Activated CD8-positive, alpha-beta memory T cell treated with anti-CD3 and anti-CD28 coated beads, Interleukin-2, amount 50 U/mL, for 4 hours (primary cell): ENCODE measurements around the gene XPR1.

Experiments used
- DNase-seq: peaks from one replicate; pipeline ENCODE4 v3.0.0-alpha.2; 2020

The XPR1 gene

DNA sequence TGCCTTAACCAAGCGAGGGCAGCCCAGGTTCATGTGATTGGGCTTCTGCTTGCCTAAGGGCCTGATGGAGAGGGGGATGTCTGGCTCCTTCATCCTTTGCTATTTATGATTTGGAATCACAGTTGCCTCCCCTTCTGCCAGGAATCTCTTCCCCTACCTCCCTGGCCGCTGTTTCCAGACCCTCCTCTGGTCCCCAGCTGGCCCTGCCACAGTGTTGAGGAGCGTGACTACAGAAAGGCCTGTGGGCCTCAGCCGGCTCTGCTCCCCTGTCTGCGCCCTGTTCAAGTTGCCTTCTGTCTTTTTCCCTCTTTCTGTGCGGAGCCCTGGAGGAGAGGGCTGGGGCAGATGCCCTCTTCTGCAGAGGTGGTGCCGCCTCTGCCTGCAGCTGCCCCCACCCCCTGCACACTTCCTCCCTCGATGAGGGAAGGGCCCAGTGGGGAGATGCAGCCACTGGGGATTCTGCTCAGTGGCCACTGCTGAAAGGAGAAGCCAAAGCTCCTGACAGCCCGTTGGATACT, 287.4 kb downstream of the XPR1 start:
- no peak for DNase-seq

DNA sequence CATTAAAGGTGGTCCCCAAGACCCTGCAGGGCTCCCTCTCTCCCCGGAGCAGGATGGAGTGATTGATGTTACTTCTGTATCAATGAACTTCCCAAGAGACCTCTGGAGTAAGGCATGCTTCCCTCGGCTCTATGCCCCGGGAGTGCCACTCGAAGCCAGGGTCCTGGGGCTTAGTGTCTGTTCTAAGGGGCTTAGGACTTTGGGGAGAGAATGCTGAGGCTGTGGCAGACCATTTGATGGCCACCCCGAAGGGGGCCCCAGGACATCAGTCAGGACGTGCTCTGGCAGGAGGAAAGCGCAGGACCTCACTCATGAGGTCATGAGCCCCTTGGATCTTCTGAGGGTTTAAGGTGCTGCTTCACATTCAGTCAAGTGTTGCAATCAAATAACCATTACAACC, 288.4 kb downstream of the XPR1 start:
- no peak for DNase-seq

DNA sequence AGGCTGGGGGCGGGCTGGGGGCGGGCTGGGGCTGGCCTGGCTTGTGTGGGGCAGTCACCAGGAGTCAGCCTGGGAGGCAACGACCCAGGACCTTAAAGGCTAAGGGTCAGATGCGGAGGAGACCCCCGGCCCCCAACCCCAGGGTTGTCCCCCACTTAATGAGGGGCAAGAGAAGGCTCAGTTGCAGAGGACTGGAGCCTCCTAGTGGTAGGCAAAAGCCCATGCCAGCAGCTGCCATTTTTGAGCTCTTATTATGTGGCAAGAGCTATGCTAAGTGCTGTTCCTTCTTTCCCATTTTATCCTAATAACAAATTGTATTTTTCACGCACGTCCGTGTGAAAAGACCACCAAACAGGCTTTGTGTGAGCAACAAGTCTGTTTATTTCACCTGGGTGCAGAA, 288.9 kb downstream of the XPR1 start:
- no peak for DNase-seq

DNA sequence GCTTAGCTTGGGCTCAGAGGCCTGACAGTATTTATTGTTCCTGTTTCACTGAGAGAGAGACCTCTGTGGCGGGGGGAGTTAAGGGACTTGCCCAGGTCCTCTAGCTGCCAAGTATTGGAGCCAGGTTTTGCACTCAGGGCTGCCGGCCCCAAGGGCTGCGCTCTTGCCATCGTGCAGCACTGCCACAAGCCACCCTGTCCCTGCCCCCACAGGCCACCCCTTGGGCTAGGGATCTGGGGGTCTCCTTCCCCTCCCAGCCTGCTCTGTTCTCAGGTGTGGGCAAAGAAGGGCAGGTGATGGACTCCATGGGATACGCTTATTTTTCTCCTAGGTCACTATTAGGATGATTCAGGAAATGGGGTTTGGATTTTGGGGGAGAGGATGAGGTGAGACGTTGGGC, 289.6 kb downstream of the XPR1 start:
- no peak for DNase-seq

DNA sequence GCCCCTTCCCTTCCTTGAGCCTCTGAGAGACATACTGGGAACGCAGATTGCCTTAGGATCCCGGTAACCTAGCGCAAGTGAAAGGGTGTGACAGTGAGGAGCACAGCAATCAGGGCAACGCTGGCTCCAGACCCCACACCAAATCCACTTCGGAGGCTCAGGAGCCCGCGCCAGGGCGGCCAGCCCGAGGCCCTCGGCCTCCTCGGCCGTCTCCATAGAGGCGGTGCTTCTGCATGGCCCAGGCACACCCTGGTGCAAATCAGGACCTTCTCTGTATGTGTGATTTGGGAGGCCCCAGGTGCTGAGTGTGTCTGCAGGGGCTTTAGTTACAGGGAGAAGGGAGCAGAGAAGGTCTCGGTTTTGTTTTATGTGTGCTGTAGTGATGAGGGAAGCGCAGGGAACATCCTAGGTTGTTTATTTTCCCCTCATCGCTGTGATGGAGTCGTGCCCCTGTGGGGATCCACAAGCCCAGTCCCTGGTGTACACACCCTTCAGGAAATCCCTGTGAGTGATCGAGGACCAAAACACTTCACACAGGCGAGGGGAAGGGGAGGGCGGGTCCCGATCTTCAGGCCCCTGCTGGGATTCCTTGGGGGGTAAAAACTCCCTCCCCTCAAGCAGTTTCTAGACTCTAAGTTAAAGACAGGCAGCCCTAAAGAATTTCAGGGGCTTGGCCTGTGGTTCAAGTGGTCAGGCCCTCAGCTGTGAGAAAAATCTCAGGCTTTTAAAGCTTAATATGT, 290.2 kb downstream of the XPR1 start:
- DNase-seq = no peak

DNA sequence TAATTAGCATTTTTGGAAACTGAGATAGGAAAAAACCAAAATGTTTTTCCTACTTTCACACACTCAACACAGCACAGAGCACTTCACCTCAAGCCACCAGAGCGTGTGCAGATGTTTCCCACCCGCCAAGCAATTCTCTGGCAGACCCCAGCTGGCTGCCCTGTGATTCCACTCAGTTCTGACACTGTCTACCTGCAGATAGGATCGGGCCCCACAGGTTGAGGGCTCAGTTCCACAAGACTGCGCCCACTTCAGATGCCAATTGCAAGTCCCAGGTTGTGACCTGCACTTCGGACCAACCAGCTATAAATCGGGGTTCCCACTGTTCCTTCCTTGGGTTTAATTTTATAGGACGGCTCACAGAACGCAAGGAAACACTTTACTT, 290.8 kb downstream of the XPR1 start:
- DNase-seq = no peak

DNA sequence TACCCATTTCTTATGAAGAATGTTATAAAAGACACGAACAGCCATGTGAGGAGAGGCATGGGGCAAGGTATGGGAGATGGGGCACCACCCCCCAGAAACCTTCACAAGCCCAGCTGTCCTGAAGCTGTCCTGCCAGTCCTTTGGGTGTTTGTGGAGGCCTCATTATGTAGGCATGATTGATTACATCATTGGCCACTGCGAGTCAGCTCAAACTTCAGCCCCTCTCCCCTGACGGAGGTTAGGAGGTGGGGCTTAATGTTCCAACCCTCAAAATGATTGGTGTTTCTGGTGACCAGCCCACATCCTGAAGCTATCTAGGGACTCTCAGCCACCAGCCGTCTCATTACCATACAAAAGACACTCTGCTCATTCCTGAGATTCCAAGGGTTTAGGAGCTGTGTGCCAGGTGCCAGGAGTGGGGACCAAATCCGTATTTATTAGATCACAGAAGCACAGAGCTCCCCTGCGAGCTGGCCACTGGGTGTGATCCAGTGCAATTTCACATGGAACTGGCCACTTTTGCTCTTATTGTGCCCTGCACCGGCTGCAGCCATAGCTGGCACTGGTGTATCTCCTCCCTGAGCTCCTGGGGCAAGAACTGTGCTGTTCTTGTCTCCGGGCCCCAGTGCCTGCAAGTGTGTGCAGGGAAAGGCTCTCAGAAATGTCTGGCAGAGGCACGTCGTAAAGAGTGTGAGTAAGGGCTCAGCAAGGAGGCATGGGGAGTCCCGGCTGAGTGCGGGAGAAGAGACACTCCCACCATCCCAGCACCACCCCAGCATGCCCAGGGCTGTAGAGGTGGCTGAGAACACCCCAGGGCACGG, 291.4 kb downstream of the XPR1 start:
- no peak for DNase-seq

DNA sequence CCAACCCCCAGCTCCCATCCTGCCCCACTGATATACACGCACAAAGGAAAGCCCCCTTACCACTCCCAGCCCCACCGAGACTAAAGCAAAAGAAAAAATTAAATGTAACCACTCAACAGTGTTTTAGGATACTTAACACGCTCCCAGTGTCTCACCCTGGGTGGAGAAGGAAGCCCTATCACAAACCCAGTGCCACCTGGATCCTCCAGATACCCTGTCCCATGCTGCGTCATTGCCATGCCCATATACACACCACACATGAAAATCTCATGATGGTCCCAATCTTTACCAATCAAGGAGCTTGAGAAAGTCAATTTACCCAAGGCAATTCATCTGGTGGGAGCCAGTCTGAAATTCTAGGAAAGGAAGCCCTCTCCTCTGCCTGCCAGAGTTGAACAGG, 292.1 kb downstream of the XPR1 start:
- no peak for DNase-seq

DNA sequence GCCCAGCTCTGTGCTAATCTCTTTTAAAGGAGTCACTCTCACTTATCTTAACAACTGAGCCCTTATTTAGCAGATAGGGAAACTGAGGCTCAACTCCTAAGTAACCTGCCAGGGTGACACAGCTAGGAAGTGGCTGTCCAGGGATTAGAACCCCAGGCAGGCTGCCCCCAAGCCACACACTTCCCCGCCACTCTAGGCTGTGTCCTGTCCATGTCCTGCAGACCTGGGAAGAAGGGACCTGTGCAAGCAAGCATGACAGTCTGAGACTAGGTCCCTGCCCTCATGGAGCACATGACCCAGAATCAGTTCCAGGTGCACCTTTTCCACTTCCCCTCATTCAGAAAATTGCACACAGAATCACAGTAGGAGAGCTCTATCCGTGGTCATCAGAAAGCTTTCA, 293.1 kb downstream of the XPR1 start:
- DNase-seq = no peak

DNA sequence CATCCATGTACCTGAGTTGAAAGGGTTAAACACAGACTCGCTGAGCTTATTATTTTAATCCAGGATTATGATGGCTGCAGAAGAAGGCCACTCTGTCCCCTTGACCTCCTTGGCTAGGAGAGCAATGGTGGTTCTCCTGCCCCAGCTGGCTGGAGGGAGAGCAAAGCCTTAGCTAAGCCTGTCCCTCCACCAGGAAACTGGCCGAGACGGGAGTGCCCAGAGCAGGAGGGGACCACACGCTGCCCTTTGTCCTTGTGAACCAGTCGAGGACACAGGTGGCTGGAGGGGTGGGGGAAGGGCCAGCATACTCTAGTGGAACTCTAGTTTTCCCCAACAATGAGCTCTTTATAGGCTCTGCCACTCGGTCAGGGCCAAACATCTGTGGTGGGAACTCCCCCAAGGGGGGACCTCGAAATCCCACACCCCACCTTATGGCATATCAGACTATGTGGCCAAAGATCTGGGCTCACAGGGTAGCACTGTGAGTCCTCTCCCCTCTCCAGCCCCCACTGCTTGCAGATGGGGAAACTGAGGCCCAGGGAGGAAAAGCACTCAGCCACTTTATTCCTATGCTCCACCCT, 293.7 kb downstream of the XPR1 start:
- DNase-seq = no peak

DNA sequence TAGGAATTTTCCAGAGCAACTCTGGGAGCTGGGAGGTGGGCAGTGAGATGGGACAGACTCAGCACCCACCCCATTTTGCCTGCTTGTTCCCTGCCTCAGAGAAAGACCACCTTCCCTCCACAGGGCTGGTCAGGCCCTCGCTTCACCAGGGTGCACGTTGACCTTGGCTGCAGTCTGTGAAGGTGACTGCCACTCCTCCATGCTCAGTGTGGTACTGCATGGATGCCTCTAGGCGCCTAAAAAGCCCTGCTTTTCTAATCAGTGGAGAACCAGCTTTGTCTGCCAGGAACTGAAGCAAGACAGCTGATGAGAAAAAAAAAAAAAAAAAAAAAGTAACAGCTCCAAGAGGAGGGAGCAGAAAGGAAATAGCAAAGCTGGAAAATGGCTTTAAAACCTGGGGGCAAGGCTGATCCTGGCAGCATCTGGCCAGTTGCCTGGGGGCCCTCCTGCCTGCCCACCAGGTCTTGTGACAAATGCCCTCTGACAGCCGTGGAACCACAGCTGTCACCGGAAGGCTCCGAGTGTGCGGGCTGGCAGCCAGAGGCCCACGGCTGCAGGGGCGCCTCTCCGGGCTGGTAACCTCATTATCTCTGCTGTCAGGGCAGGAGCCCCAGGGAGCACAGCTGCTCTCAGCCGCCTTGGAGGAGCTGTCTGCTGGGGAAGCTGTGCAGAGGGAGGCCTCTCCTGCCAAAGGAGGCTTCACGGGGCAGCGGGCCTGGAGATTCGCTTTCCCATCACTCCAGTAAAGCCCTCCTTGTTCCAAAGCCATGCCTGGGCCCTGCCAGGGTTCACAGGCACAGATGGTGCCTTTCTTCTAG, 294.6 kb downstream of the XPR1 start:
- DNase-seq = no peak

DNA sequence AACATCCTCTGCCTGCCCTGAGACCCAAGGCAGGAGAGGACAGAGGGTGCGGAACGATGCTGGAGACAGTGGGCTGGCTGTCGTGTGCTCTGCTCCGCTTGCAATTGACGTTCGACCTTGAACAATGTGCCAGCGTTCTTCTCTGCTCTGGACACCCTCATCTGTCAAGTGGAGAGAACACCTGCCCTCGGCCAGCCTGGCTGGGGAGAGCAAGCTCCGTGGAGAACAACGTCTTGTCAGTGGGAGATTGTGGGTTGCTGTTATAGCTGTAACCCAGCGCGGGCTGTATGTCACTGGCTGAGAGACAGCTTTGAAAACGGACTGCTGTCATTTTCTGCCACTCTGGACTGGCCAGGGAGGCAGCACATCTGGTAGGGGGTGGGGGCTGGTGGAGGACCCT, 295.5 kb downstream of the XPR1 start:
- no peak for DNase-seq

DNA sequence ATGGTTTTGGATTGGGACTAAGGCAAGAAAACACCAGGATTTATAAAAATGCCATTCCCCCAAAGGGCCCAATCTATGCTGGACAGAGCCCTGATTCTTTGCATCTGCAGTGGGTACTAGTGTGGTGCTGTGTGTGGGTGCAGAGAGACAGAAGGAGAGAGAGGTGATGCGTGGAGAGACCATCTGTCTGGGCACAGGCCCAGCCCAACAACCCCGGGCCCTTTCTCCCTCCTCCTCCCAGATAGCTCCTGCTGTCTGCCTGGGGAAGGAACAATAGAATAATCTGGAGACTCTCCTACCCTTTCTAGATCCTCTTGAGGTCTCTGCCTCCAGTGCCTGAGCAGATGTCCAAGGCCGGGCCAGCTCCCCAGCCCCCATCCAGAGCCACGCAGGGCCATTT, 296.0 kb downstream of the XPR1 start:
- DNase-seq = no peak

DNA sequence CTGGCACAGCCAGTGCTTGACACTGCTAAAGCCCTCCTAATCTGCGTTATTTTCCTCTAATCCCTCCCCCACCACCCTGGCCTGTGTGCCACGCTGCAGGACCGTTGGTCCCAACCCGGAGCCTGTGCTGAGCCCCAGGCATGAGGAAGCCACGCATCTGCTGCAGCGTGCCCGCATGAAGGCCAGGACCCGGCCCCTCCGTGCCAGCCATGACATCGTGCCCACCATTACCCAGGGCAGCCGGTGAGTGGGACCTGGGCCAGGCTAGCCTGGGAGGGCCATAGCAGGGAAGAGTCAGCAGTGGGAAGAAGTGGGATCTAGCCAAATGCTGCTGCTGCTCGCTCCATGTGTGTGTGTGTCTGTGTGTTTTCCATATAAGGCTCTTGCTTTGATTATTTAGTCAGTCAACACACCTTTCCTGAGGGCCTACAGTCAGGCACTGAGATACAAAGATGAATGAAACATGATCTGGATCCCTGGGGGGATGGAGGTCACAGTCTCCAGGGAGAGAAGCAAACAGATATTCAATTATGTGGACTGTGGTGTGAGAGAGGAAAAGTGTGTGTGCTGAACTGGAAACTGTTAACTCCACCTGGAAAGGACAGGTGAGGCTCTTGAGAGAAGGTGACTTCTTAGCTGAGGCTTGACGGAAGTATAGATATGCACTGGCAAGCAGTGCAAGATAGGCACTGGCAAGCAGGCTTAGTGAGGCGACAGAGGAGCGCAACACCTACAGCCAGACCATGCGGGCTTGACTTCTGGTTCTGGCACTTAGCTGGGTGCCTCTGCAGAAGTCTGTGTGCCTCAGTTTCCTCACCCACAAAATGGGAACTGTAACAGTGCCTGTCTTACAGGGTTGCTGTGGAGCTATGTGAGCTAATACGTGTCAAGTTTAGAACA, 296.8 kb downstream of the XPR1 start:
- no peak for DNase-seq

DNA sequence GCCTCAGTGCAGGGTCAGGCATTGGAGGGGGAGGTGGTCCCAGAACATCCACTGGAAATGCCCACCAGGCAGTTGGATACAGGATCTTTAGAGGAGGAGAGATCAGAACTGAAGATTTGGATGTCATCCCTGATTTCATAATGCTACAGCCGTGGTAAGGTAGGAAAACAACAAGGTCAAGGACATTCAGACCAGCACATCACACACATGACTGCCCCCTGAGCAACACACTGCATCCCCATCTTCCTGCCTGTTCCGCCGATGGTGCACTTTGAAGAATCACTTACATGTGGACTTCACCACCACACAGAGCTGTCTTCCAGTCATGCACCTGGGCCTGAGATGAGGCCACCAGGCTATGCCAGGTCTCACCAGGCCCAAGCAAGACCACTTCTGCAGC, 297.6 kb downstream of the XPR1 start:
- no peak for DNase-seq

DNA sequence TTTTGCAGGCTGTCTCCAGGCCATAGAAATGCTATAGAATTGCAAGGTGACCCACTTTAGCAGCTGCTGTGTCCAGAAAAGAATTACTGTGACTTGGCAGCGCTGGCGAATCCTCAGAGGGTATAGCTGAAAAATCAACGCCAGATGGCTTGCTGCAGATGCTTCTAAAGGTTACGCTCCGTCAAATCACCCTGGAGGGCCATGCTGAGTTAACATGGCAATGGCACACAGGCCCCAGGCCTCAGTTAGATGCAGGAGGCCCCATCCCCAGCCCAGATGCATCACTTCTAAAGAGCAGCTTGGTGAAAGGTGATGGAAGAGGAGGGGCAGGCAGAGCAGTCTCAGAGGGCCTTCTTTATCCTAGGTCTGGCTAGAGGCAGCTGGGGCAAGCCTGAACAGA, 298.9 kb downstream of the XPR1 start:
- DNase-seq = no peak

DNA sequence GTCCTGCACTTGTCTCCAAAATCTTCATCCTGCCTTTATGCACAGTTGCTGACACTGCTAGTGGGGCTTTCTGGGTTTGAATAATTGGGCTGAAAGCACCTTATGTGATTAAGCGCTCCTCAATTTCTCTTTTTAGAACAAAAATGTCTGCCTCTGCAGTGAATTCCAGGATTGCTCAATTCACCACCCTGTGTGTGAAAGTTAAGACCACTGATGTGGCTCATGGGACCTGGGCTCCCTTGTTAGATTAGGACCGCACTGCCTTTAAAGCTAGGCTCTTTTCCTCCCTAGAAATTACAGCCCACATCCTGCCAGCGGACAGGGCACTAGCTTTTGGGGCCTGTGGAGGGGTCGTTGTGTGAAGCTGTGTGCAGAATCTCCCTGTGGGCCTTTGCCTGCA, 299.7 kb downstream of the XPR1 start:
- no peak for DNase-seq

DNA sequence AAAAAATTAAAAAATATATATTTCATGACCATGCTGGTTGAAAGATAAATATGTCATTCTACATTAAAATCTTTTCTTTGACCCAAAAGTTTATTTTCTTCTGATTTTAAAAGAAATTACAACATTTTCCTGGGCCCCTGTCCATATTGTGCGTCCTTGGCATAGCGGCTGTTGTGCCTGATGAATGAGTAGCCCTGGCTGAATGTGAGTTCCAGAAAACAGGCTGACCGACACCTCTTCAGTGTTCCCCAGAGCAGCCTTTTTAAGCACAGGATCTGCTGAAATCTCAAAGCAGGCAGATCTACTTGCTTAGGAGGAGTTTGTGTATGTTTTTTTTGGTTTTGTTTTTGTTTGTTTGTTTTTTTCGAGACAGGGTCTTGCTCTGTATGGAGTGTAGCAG, 300.6 kb downstream of the XPR1 start:
- DNase-seq = no peak

DNA sequence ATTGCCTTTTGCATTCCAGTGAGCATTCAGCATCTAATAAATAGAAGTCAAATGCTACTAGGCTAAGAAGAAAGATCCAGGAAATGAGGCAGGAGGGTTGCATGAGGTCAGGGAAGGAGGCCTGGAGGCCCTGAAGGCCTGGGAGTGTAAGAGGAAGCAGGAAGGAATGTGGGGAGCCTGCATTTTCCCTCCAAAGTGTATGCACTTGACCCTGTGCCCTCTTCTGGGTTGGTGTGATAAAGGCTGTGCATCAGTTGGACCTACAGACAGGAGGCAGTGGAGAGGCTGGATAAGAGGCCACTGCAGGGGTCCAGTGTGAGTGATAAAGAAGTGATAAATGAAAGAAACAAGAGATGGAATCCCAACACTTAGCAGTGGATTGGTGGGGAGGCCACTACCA, 301.3 kb downstream of the XPR1 start:
- no peak for DNase-seq

DNA sequence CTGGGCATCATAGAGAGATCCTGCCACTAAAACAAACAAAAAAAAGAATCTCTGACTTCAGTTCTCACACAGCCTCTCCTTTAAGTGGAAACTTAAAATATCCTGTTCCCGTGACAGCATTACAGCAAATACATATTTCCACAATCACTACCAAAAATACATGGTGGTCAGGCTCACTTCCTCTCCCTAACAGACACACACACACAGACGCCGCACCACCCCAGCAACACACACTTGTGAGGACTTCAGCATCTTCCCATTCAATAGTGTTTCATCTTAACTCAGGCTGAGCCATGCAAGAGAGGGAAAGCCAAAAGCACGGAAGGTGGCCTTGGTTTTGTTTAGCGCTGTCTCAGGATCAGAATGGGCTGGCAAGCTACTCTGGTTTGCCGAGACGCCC, 302.7 kb downstream of the XPR1 start:
- DNase-seq = no peak

DNA sequence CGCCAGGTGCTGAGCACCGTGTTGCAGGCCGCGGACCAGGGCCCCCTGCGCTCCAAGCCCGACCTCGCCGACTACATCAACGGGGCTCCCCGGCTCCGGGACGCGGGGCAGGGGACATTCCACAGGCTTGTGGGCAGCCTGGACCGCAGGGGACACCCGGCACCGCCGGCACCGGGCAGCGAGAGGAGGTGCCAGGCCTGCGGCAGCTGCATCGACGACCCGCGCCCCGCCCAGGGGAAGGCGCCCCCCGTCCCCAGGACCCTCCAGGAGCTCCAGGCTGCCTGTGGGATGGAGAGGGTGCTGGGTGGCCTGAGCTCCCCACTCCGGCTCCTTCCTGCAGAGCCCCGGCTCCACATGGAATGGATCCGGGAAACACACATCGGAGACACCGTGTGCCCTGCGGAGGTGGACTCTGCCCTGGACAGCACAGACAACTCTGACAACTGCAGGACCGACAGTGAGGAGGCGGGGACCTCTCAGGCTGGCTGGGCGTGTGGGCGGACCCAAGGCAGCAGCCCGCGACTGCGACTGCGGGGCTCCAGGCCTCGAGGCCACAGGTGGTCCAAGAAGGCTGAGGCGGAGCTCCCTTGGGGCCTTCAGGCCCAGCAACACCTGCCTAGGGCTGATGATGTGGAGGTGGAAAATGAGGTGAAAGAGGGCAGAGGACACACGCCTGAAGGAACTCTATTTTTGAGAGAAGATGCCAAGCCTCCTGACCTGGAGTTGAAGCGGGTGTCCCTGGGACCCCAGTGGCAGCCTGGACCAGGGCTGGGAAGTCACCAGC, 303.7 kb downstream of the XPR1 start:
- no peak for DNase-seq
